ENCODE results near the gene NELL1.

The NELL1 gene

DNA sequence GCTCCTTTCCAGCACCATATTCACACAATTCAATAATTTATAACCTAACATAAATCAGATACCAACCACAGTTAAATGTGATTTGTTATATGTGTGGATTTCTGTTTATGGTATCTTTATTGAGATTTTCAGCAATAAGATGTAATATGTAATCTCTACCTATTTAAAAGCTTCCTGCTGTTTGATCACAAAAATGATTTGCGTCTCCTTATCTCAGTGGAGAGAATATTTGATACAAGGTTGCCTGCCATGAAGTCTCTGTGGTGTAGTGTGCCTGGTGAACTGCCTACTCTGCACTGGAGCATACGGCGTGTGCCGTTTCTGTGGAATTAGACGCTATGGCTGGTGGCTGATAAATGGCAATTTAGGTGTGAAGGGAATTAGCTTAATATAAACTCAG, 741.1 kb downstream of the NELL1 start:
- FAIRE-seq (no peak), DNase-seq (ENCODE audit: low spot score) (no peak)

DNA sequence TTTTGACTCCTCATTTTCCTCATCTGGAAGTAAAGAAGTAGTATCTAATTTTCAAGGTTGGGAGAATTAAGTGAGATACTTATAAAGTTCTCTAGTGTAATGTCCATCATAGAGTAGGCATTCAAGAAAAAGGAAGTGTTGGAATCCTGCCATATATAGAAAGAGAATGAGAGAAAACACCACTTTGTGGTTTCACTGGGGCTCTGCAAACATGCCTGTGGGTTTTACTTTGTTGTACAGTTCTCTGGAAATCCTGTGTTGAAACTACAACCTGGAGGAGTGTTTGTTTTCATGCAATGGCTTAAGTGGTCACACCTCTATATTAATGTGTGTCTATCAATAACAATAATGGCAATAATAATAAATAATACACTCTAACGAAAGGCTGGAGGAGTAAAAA, 741.7 kb downstream of the NELL1 start:
- FAIRE-seq (no peak), DNase-seq (ENCODE audit: low spot score) (peak; percentile 12)

DNA sequence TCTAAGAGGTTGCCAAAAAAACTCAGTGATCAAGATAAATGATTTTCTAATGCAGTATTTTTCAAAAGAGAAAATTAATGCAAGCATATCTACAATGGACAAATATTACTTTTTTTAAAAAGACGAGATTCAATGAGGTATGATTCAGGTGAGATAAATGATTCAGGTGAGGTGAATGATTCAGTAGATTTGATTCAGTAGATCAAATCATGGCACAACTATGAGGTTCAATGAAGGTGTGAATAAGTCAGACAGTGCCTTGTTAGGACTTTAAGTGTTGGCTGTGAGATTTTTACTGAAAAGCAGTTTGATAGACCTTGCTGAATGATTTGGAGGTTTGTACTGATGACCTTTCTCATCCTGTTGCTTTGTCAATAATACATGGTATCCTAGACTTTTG, 742.2 kb downstream of the NELL1 start:
- DNase-seq (ENCODE audit: low spot score) (no peak), FAIRE-seq (no peak)

DNA sequence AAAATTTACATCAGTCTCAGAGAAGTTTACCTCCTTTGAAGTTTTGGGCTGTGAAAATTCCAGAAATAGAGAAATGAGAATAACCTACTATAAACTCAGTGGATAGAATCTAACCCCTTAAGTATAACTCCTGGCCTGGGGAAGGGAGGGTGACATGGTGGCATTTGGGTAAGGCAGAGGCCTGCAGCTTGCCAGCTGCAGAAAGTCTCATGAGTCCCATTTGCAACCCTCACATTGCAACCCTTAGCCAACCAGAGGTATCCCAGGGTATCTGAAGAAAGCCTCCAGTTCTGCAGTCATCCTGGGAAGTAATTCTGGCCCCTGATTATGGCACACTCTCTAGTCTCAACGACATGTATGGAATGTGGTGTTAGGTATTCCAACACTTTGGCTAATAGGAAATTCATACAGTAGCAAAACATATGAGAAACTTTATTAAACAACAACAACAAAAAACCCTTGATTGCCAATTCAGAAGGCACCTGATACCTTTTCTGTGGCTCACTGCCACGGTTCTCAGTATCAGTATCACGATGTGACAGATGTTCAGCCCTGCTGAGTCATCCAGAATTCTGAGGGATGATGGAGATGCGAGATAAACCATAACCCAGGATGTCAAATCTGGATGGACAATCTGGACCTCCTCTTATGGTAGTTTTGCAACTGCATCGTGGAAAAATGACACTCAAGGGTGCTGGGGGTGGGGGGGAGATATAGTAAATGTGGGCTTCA, 743.4 kb downstream of the NELL1 start:
- DNase-seq (ENCODE audit: low spot score) (no peak), FAIRE-seq (no peak)

DNA sequence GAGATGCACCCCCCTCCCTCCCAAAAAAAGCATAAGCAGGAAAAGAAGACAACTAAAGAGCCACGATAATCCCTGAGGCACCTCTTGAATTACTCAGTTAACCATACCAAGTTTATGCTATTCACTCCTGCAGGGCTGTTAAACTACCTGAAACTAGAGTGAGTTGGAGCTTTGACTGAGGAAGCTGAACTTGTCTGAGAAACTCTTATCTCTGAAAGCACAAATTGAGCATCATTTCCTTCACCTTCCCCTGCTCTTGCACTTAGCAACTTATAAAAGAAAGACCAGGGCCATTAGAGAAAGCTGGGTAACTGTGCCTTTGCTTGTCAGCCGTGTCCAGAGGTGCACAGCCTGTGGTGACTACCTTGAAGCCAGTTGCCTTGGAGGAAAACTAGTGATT, 745.6 kb downstream of the NELL1 start:
- no peak for FAIRE-seq
- no peak for DNase-seq (ENCODE audit: low spot score)

DNA sequence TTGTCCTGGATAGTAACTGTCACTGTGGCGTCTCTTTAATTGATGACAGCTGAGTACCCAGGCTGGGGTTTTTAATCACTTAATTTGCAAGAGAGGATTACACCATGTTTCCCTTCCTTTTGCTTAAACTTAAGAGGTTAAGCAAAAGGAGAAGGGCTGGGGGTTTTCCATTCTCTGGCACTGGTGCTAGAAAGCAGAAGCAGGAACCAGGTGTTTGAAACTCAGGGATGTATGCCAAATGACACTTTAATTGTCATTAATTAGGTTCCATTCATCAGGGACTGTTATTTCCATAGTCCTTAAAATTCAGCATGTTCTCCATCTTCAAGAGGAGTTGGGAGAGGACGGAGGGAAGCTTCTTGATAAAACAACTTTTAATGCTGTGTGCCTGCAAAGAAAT, 746.2 kb downstream of the NELL1 start:
- no peak for FAIRE-seq
- DNase-seq (ENCODE audit: low spot score), result no peak

DNA sequence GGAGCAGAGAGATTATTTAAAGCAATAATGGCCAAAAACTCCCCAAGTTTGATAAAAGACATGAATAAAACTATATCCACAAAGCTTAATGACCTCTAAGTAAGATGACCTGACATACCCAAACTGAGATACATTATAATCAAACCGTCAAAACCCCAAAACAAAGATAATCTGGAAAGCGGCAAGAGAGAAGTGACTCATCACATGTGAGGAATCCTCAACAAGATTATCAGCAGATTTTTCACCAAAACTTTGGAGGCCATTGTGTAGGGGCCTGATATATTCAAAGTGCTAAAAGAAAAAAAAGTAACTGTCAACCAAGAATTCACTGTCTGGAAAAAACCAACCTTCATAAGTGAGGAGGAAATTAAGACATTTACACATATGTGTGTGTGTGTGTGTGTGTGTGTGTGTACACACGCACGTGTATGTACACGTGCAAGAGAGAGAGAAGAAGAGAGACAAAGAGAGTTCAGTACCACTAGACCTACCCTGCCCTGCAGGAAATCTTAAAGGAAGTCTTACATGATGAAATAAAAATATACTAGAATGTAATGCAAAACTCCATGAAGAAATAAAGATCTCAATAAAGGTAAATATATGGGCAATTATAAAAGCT, 752.4 kb downstream of the NELL1 start:
- DNase-seq (ENCODE audit: low spot score) (no peak), FAIRE-seq (no peak)

DNA sequence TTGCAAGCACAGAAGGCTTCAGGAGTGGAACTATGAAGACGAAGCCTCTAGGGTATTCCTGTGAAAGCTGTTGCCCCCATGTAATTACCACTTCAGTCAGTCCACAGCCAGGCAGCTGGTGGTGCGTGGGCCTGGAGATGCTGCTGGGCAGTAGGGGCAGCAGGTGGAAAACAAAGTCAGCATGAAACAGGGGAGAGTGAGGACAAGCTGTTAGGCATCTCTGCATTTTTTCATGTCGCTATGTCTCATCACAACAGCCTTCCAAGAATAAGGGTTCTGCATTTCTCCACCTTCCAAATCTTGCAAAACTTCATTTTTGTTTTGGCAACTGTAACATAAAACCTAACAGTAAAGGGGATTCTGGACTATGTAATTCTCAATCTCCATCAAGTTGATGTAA, 757.5 kb downstream of the NELL1 start:
- DNase-seq (ENCODE audit: low spot score), result no peak
- FAIRE-seq, result no peak

DNA sequence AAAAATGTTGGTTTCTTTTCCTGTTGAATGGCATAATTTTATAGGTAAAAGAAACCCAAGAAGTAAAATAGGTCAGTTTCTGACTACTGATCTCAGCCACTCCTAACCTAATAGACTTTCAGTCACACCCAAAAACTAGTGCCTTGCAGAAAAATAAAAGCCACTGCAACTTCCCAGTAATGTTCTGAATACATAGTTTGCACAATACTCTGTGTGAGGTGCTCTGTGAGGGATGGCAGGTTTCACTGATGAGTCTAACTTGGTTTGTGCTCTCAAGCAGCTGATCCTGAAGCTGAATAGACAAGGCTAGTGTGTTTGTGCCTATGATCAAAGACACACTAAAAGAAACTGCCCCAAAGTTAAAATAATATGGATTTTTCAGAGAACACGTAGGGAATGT, 758.3 kb downstream of the NELL1 start:
- FAIRE-seq (no peak), DNase-seq (ENCODE audit: low spot score) (no peak)

DNA sequence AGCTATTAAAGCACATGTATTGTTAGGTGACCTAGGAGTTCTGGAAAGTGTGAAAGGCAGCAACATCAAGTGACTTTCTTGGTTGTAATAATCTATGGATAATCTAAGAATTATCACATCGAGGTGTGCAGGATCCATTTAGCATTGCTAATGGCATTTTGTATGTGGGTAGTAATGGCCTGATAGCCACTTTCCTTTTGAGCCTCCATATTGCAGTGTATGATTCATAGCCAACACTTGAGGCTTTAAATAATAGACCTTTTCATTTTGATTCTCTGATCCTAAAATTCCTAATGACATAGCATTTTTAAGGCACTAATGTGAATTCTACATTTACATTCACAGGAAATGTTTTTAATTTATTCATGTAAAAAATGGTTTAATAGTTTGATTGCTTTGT, 759.4 kb downstream of the NELL1 start:
- no peak for FAIRE-seq

DNA sequence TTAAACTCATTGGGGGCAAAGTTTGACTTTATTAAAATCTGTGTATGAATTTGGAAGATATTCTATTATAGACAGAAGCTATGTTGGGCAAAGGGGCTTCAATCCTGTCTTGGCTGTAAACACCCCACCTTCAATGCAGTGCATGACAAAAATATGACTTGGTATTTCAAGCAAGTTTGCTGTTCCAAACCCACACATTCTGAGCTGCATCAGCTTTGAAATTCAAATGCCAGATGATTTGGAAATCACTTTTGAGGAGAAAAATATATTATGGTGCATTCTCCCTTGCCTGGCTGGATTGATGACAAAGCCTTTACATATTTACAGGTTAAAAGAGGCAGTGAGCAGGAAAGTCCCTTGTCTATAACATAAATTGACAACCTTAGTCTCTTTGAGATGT, 760.0 kb downstream of the NELL1 start:
- FAIRE-seq (no peak), DNase-seq (ENCODE audit: low spot score) (no peak)

More for the DNA sequence above, 759.4 kb downstream of the NELL1 start:
- no peak for DNase-seq (ENCODE audit: low spot score)

DNA sequence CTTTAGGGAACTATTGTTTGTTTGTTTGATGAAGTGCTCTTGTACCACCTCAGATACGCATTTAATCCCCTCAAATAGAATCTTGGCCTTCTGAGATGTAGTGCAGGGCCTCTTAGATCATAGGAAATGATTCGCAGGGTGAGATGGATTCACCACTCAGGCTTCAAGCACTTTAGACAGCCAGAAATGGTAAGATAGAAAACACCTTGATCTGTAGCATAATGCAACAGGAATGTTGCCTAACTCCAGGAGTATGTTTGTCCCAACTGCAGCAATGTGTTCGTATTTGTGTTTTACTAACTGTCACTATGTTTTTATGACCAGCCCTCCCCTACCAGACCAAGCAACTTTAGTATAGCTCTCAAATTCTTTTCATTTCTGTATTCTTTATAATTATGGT, 761.2 kb downstream of the NELL1 start:
- FAIRE-seq, result no peak
- DNase-seq (ENCODE audit: low spot score), result no peak

DNA sequence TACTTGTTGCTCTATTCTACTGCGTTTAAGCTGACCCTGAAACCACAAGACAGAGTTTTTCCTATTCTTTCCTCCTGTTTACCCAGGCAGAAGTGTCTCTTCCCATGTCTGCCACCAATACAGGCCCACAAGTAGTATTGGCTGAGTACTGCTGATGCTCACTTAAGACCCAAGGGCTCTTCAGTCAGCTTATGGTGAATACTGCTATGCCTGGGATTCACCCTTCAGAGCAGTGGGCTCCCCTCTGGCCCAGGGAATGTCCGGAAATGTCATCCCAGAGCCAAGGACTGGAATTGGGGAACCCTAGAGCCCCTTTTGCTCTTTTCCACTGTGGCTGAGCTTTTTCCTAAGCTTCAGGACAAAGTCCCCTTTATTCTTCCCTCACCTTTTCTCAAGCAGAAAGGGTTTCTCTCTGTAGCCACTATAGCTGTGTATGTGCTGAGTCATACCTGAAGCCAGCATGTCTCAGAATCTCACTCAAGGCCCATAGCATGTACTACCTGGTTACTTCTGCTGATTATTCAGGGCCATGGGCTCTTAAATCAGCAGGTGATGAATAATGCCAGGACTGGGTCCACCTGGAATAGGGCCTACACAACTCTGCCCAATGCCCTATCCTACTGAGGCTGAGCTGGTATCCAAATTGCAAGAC, 777.7 kb downstream of the NELL1 start:
- peak; percentile 6 for DNase-seq (ENCODE audit: low spot score)
- FAIRE-seq, result no peak

DNA sequence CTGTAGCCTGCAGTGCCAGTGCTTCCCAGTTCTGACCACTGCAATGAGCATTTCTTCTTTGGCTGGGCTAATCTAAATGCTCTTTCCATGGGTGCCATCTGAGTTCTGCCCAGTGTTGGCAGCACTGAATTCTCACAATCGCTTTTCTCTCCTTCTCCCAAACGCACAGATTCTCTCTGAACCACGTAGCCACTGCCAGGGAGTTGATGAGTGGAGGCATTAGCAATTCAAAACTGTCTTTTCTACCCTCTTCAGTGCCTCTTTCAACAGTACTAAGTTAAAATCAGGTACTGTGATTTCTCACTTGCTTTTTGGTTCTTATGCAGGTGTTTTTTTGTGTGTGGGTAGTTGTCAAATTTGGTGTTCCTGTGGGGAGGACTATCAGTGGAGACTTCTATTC, 778.5 kb downstream of the NELL1 start:
- DNase-seq (ENCODE audit: low spot score), result no peak
- no peak for FAIRE-seq

DNA sequence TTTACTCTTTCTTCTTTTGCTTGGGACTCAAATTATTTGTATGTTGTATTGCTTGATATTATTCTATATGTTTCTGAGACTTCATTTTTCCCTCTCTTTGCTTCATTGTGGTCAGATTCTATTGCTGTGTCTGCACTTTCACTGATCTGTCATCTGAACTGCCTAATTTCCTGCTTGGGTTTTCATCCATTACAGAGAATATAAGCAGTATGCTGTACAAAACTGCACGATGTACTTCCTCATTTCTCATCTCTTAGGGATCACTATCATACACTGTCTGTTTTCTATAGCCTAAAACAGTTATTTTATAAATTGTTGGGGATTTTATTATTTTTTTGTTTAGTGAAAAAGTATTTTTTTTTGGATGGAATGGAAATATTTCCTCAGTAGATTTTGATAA, 786.8 kb downstream of the NELL1 start:
- FAIRE-seq, result no peak
- DNase-seq (ENCODE audit: low spot score), result no peak

DNA sequence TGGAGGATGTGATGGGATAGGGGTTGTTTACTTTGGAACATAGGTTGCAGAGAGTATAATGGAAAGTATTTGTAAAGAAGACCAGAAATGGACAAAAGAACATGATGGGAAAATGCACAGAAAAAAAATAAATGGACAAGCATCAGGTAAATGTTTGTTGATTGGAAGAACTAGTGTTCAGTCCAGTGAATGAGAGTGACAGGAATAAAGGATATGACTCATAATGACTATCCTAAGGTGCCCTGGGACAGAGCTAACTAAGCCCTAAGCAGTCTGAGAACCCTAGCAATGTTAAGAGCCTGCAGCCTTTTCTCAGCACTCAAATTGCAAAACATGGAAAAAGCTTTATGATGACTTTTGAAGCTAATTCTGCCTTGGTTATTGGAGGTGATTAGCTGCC, 790.7 kb downstream of the NELL1 start:
- DNase-seq (ENCODE audit: low spot score) (peak; percentile 50), FAIRE-seq (peak; percentile 78)

DNA sequence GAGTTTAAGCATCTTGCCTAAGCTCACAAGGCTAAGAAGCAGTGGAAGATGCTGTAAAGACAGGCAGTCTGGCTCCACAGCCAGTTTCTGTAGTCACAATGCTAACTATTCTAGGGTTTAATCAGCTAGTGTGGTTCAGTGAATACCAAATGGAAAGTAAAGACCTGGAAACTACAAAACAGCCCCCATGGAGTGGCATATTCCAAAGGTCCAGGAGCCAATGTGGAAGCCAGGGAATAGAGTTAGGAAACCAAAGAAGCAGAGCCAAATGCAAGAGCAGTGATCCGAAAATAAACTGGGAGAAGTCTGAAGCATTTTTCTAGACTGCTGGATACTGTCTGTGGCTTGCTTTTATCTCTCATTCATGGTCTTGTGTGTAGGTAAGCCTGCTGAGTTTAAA, 792.3 kb downstream of the NELL1 start:
- no peak for DNase-seq (ENCODE audit: low spot score)
- FAIRE-seq, result peak; percentile 75

DNA sequence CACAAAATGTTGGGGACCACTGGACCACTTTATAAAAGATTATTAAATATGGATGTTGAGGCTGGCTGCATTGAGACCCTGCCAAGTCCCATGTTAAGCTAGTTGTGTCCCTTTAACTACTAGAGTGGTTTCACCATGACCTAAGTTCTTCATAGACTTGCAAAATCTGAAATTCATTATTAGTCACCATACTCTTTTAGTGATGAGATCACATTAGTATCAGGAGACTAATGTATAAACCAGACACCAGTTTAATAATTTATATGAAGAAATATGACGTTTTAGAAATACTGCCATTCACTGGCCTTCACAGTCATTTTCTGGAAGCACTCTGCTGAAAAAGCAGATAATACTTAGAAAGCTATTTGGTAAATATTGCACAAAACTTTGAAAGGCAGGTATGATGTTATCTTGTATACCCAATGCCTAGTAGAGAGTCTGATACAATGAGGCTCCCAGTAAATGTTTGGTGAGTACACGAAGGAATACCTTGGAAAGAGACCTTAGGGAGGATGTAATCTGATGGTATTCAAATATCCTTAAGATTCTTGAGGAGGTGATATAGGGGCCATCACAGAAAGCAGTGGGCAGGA, 795.3 kb downstream of the NELL1 start:
- peak; percentile 80 for DNase-seq (ENCODE audit: low spot score)
- peak; percentile 93 for FAIRE-seq

DNA sequence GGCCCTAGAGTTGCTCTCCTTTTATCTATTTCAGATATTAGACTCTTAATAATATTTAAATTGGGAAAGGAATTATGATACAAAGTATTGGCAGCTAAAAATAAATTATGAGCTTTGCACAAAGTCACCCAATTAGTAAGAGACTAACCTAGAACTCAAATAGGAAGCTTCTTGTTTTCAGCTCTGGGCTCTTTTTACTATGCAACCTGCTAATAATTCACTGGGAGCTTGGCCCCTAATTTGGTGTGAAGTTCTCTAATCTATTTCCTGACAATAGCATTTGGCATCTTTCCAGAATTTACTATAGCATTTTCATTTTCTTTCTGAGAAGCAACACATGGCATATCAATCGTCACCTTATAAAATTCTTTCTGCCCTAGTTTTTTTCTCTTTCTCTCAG, 795.8 kb downstream of the NELL1 start:
- FAIRE-seq (no peak), DNase-seq (ENCODE audit: low spot score) (no peak)

DNA sequence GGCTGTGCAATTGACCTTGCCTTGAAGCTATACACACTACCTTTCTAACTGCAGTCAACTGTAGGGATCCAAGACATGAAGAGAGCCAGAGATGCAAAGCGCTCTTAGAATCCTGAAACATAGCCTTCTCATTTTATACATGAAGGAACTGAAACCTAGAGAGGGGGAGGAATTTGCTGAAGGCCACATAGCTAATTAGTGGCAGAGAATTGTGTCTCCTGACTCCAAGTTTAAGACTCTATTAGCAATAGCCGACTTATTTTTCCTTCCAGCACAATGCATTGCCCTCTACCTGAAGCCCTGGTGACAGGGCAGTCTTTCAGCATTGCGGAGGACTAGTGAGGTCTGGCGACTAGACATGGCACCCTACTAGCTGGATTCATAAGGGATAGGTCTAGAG, 796.5 kb downstream of the NELL1 start:
- no peak for FAIRE-seq
- DNase-seq (ENCODE audit: low spot score), result no peak

DNA sequence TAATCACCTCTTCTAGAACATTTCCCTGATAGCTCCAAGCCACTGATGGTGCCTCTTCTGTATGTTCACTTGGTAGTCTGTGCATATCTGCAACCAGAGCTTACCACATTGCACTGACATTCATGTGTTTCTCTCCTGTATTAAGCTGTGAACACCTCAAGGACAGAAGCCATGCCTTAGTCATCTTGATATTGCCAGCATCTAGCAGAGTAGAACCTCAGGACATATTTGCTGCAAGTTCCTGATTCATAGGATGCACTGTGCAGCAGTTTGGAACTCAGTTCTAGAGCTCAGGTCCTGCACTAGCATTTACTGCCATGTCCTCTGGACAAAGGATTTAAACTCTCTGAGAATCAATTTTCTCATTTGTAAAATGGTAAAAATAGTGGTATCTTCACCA, 801.1 kb downstream of the NELL1 start:
- FAIRE-seq (no peak), DNase-seq (ENCODE audit: low spot score) (no peak)

DNA sequence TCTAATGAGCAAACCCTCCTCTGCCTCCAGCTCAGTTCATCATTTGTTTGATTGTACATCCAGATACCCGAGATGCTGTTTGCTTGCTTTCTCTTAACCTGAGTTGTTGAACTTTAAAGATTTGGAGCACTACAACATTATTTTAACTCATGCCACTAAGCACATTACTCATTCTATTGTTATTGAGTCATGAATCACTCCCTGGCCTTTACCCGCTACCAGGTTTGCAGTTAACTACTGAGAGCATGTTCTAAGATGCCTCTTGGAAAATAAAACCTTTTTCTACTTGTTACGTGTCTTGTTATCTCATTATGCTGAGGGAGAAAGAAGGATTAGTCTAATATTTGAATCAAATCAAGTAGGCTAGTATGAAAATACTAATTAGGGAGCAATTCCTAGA, 802.9 kb downstream of the NELL1 start:
- peak; percentile 88 for FAIRE-seq
- DNase-seq (ENCODE audit: low spot score), result peak; percentile 42

DNA sequence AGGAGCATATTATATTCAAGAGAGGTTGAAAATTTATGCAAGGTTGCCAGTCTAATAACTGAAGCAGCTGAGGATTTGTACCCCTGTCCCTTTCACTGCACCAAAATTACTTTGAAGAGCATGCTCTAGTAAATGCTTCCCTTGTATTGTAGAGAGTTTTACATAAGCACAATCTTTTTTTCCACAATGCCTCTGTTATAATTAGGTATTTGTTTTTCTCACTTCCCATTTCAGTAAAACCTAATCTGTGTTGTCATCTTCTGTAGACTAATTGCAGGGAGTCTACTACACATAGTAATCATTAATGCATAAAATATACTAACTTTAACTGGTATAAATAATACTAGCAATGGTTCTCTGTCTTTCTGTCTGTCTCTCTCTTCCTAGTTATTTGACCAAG, 805.1 kb downstream of the NELL1 start:
- no peak for FAIRE-seq
- DNase-seq (ENCODE audit: low spot score), result no peak
